NCI-H1694 treated with DMSO at 0.1 percent for 48 hours (cell line): ENCODE measurements around the gene TMEM9.

ENCODE experiments used
- DNase-seq: peaks from one replicate; lab custom pipeline; 2025; lab: John Stamatoyannopoulos, UW

TMEM9 gene

GRCh38 chr1:201145816-201146215, 8.5 kb downstream of the TMEM9 start:
- no peak for DNase-seq

DNA sequence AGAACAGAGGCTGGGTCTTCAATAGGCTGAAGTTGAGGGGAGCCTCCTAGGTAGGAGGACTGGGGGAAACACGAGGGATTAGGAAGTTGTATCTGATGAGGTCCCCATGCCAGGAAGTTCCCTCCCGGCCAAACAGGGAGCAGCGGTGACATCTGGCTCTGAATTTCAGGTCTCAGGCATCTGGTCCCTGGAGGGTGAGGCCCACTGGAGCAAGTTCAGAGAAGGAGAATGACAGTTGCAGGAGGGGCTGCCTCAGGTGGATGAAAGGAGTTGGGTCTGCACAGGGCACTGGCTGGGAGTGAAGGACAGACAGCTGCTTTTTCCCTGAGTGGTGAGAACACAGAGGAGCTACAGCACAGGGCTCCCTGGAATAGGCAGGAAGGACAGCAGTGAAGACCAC, 9.1 kb downstream of the TMEM9 start:
- DNase-seq = no peak

GRCh38 chr1:201144701-201145100, 9.6 kb downstream of the TMEM9 start:
- DNase-seq = no peak

- no peak for DNase-seq
These were observed 10.3 kb downstream of the TMEM9 start for GRCh38 chr1:201143726-201144635.

GRCh38 chr1:201142849-201143725, 11.2 kb downstream of the TMEM9 start:
- no peak for DNase-seq

DNA sequence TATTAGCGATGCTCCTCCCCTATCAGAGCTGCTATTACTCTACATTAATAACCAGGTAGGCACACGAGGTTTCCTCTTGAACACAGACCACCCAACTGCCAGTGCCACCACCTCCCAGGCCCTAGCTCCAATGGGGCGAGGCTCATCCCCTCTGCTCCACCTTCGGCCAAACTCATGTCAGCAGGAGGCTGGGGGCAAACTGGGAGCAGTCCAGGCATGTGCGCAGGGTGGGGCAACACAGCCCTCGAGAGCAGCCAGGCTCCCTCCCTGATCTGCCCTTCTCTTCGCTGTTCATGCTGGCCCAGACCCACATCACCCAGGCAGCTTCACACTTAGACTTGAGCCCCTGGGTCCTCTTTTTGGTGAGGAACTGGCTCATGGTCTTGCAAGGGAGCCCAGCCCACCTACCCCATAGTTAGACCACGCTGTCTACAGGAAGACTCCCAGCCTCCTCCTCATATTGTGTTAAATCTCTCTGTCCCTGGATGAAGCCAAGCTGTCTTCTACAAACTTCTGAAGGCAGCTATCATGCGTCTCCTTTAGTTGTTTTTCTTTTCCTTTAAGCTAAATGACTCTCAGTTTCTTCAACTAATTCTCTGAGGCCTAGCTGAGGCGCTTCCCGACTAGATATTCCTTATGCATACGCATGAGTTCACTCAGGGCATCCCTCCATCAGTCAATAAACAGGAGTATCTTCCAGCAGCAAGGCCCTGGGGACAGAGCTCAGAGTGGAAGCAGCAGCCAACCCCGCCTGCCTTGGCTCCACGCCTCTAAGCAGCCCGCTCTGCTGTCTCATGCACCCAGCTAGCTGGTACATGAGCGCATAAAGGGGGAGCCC, 12.0 kb downstream of the TMEM9 start:
- peak; percentile 34 for DNase-seq

DNA sequence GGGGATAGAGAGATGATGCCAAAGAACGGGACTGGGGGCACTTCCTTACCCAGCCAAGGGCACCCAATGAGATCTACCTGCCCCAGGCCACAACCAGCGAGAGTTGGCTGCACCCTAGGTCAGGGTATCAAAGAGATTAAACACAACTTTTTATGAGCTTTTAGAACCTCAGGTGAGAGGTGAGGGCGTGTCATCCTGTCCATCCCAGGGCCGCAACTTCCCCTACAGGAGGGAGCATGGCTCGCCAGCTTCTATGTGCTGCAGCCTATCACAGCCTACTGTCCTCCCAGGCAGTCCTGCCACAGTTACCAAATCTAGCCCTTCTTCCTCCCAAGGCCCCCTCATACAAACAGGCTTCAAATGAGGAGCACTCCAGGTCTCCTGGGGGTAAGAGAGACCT, 12.9 kb downstream of the TMEM9 start:
- DNase-seq = no peak

- no peak for DNase-seq
These were observed 13.4 kb downstream of the TMEM9 start for GRCh38 chr1:201140941-201141260.

- no peak for DNase-seq
These were observed 13.9 kb downstream of the TMEM9 start for GRCh38 chr1:201140235-201140940.

DNA sequence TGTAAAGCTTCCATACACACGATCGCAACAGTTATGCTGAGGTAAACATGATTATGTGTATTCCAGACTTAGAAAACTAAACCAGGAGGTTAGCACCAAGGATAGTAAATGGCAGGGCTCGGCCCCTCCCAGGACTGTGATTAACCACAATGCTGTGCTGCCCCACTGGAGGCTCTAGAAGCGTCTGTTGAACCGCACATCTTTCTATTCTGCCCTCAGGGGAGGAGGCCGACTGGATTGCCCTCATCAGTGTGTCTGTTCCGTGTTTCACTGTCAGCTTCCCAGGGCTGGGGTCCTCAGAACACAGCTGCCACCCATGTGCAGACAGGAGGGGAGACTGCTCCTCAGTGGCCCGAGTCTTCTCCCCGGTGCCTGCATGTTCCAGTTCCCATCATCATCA, 14.5 kb downstream of the TMEM9 start:
- DNase-seq = no peak

DNA sequence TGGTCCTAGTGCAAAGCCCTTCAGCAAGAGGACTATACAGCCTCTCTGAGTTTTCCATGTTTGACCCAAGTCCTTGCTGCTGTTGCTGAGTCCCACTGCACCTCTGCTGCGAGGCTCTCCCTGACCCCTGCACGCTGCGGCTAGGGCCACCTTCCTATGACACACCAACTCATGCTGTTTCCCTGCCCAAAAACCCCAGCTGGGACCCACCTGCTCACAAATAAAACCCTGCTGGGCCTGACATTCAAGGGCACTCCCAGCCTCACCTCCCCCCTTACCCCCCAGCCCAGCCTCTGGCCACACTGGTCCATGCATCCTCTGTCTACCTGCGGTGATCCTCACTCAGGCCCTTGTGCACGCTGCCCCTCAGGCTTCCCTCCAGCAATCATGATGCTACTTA, 15.0 kb downstream of the TMEM9 start:
- no peak for DNase-seq

GRCh38 chr1:201138311-201138840, 15.9 kb downstream of the TMEM9 start:
- DNase-seq = no peak

- DNase-seq = no peak
These were observed 16.5 kb downstream of the TMEM9 start for GRCh38 chr1:201137579-201138310.

GRCh38 chr1:201137024-201137392, 17.3 kb downstream of the TMEM9 start:
- DNase-seq = no peak

GRCh38 chr1:201136355-201137023, 17.8 kb downstream of the TMEM9 start:
- DNase-seq = no peak

DNA sequence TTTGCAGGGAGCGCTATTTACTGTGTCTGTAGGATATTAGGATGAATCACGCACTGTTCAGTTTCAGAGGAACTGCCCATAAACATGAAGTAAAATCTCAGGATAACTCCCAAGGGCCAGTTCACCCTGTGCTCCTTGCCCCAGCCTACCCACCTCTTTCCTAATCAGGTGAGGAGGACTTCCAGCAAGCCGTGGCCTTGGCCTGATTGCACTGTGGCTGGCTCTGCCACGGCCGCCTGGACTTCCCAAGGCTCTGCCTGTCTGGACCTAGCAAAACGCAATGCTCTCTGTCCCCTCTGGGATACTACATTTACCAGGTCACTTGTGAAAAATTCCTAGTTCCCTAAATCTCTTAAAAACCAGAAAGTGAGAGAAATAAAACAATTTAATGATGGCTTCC, 19.9 kb downstream of the TMEM9 start:
- no peak for DNase-seq

- DNase-seq = no peak
These were observed 22.9 kb downstream of the TMEM9 start for GRCh38 chr1:201131398-201131797.

DNA sequence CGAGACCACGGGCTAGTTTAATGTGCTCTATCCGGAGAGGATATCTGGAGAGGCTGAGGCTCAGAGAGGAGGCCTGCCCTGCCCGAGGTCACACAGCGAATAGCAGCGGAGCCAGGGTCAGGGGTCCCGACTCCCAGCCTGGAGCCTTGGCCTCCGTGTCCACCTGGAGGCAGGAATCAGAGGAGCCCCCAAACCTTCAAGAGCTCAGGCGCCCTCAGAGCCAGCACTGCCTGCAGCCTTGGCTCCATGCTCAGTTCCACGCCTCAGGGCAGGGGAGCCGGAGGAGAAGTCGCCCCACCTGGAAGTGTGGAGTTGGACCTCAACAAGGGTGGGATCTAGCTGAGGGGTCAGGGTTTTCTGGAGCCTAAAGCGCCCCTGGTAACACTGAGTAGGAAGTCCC, 25.3 kb downstream of the TMEM9 start:
- DNase-seq = no peak

- no peak for DNase-seq
These were observed 25.8 kb downstream of the TMEM9 start for GRCh38 chr1:201128476-201128875.
